Fibroblast of villous mesenchyme (primary cell): Measurements from ENCODE around the gene VPS4A. TPM values are rescaled to one million over a fixed set of nuclear protein-coding genes. Genes with fewer than 3 reads are reported as not detected.
"Not testable (repeated sequence)": the region's sequence is repeated elsewhere in the genome, so short reads cannot be mapped to it uniquely, and the experiment has no call there.

Experiments used
- DNase-seq: peaks from one replicate; pipeline ENCODE4 v3.0.0-alpha.2; 2010; ENCODE audit warnings: low read depth
- H3K4me3 ChIP-seq: 2 replicates; pipeline ENCODE4 v1.5.1; 2011; ENCODE audit warnings: low read depth, mild to moderate bottlenecking, low read length
- total RNA-seq: library from RNA; depleted of rRNA; stranded (reverse); fragments of >200 nt; gene quantifications from 2 replicates; pipeline ENCODE4 v1.2.3, GENCODE V29; 2012
- TF ChIP-seq, protein P1 (sequence below): IDR thresholded peaks from 2 replicates; pipeline ENCODE4 v1.5.1; 2012; ENCODE audit warnings: low read depth, mild to moderate bottlenecking, low read length; ENCODE audit not compliant: insufficient read depth

Gene VPS4A
- total RNA-seq, 1 donor, result 31.1 TPM

DNA sequence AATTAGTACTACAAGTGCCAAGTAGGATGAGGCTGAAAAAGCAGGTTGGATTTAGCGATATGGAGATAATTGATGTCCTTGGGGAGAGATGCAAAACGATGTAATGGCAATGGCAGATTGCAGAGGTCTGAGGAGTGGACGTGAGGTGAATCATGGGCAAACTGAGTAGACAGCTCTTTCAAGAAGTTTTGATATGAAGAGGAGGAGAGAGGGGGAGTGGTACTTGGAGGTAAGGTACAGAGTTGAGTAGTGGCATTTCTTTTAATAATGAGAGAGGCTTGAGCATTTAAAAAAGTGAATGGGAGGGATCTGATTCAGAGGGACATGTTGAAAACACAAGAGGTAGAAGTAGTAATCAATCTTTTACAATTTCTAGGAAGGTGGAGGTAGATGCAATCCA lies 17.7 kb upstream of the VPS4A start:
- H3K4me3 ChIP-seq, result no peak overlapping the region
- DNase-seq, result no peak
- TF ChIP-seq, protein P1, sequence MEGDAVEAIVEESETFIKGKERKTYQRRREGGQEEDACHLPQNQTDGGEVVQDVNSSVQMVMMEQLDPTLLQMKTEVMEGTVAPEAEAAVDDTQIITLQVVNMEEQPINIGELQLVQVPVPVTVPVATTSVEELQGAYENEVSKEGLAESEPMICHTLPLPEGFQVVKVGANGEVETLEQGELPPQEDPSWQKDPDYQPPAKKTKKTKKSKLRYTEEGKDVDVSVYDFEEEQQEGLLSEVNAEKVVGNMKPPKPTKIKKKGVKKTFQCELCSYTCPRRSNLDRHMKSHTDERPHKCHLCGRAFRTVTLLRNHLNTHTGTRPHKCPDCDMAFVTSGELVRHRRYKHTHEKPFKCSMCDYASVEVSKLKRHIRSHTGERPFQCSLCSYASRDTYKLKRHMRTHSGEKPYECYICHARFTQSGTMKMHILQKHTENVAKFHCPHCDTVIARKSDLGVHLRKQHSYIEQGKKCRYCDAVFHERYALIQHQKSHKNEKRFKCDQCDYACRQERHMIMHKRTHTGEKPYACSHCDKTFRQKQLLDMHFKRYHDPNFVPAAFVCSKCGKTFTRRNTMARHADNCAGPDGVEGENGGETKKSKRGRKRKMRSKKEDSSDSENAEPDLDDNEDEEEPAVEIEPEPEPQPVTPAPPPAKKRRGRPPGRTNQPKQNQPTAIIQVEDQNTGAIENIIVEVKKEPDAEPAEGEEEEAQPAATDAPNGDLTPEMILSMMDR, result no peak

GRCh38 chr16:69294051-69294450 lies 17.1 kb upstream of the VPS4A start:
- DNase-seq, result no peak
- TF ChIP-seq, protein P1, result no peak
- no peak overlapping the region for H3K4me3 ChIP-seq

DNA sequence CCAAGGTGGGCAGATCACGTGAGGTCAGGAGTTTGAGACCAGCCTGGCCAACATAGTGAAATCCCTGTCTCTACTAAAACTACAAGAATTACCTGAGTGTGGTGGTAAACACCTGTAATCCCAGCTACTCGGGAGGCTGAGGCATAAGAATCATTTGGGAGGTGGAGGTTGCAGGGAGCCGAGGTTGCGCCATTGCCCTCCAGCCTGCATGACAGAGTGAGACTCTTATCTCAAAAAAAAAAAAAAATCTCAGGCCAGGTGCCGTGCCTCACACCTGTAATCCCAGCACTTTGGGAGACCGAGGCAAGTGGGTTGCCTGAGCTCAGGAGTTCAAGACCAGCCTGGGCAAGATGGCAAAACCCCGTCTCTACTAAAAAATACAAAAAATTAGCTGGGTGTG lies 14.4 kb upstream of the VPS4A start:
- not testable (repeated sequence) for H3K4me3 ChIP-seq, DNase-seq

DNA sequence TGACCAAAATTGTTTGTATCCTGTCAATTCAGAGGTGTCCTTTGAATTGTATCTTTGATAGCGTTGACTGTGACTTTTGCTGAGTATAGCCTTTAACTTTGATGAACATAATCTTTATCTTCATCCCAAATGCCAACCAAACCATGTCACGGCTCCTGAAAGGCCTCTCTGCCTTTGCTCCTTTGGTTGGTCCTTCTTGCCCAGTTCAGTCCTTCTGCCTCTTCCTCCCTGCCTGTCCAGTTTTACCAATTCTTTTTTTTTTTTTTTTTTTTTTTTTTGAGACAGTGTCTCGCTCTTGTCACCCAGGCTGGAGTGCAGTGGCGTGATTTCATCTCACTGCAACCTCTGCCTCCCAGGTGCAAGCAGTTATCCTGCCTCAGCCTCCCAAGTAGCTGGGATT lies 12.9 kb upstream of the VPS4A start:
- TF ChIP-seq, protein P1, result no peak
- no peak overlapping the region for H3K4me3 ChIP-seq
- DNase-seq, result no peak

- TF ChIP-seq, protein P1, result no peak
- H3K4me3 ChIP-seq, result no peak overlapping the region
- DNase-seq, result no peak
Observed at GRCh38 chr16:69301187-69301586, 10.0 kb upstream of the VPS4A start.

- no peak overlapping the region for H3K4me3 ChIP-seq
- DNase-seq, result no peak
- TF ChIP-seq, protein P1, result no peak
Observed at GRCh38 chr16:69301861-69302260, 9.3 kb upstream of the VPS4A start.

- DNase-seq, result no peak
- H3K4me3 ChIP-seq, result no peak overlapping the region
- TF ChIP-seq, protein P1, result no peak
Observed at GRCh38 chr16:69302301-69302700, 8.8 kb upstream of the VPS4A start.
